NB4 (cell line): ENCODE data around the gene CPED1.

Experiments
- DNase-seq: peaks from one replicate; pipeline ENCODE4 v3.0.0; 2010; ENCODE audit warnings: low read depth
- H3K4me3 ChIP-seq: one replicate; pipeline ENCODE4 v1.5.1; 2011; ENCODE audit warnings: mild to moderate bottlenecking, low read depth, low read length, moderate library complexity
- MAX ChIP-seq: IDR thresholded peaks from 2 replicates; pipeline ENCODE4 v1.6.1; 2011; ENCODE audit warnings: low read depth, low read length
- MYC ChIP-seq: IDR thresholded peaks from 2 replicates; pipeline ENCODE4 v1.6.1; 2011; ENCODE audit warnings: low read depth, low read length
- POLR2A ChIP-seq: IDR thresholded peaks from 2 replicates; pipeline ENCODE4 v1.6.1; 2011; ENCODE audit warnings: mild to moderate bottlenecking; ENCODE audit not compliant: insufficient read length; ENCODE audit errors: extremely low read depth
- TF ChIP-seq, protein P1 (sequence below): IDR thresholded peaks from one replicate; pipeline ENCODE4 v1.5.1; 2012; ENCODE audit warnings: low read depth, low read length

The CPED1 gene

GRCh38 chr7:121159553-121159952 is 171.0 kb downstream of the CPED1 start:
- H3K4me3 ChIP-seq: no peak overlapping the region
- DNase-seq: no peak
- TF ChIP-seq MYC: no peak
- TF ChIP-seq MAX: no peak
- TF ChIP-seq POLR2A: no peak
- TF ChIP-seq, protein P1, sequence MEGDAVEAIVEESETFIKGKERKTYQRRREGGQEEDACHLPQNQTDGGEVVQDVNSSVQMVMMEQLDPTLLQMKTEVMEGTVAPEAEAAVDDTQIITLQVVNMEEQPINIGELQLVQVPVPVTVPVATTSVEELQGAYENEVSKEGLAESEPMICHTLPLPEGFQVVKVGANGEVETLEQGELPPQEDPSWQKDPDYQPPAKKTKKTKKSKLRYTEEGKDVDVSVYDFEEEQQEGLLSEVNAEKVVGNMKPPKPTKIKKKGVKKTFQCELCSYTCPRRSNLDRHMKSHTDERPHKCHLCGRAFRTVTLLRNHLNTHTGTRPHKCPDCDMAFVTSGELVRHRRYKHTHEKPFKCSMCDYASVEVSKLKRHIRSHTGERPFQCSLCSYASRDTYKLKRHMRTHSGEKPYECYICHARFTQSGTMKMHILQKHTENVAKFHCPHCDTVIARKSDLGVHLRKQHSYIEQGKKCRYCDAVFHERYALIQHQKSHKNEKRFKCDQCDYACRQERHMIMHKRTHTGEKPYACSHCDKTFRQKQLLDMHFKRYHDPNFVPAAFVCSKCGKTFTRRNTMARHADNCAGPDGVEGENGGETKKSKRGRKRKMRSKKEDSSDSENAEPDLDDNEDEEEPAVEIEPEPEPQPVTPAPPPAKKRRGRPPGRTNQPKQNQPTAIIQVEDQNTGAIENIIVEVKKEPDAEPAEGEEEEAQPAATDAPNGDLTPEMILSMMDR: no peak

DNA sequence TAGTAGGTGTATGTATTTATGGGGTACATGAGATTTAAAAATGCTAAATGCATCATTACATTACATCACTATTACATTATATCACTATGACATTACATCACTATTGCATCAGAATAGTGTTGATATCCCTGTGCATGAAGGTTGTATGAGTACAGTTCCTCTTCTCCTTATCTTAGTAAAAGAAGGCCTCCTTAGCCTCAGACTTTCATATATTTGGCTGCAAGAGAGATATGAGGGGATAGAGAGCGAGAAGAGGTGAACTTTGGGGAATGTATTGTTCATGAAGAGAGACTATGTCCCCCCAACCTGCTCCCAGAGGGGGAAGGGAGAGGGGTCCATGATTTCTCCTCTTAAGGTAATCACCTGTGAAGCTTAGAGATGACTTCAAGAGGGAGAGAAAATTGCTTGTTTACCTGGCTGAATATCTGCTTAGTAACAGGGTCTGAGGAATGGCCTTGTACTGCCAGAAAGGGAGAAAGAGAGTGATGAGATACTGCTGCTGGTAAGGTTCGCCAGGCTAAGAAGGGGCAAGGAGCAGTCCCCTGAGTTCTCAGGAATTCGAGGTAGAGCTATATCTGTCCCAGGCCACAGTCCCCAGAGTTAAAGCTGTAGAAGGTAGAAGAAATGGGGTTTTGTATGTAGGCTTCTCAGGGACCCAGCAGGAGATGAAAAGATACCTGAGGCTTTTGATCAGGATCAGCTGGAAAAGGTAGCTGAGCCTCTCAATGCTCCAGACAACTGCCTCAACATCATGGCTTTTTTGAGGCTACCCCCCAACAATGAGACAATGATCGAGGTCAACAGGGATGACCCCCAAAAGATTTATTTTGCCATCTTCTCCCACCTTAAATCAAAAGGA is 171.9 kb downstream of the CPED1 start:
- no peak for TF ChIP-seq MYC
- no peak for TF ChIP-seq POLR2A
- DNase-seq: no peak
- H3K4me3 ChIP-seq: no peak overlapping the region

- no peak for TF ChIP-seq POLR2A
- TF ChIP-seq, protein P1: no peak
- no peak for TF ChIP-seq MYC
- TF ChIP-seq MAX: no peak
- no peak overlapping the region for H3K4me3 ChIP-seq
- DNase-seq: no peak
Observed at GRCh38 chr7:121163699-121164098, 175.2 kb downstream of the CPED1 start.

DNA sequence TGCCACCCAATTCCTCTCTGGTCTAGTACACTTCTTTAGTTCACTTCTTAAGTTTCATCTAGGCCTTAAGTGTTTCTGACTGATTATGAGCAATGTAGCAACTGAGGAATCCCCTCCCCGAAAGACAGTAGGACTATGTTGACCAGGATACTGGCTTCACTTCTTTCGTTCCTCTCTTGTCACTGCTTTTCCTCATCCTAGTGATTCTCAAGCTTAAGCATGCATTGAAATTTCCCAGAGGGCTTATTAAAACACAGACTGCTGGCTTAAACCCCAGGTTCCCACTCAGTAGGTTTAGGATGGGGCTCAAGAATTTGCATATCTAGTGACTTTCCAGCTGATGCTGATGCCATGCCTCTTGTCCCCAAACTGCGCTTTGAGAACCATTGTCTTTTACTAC is 175.7 kb downstream of the CPED1 start:
- no peak for DNase-seq
- H3K4me3 ChIP-seq: no peak overlapping the region
- TF ChIP-seq MYC (no peak), MAX (no peak), POLR2A (no peak)
- TF ChIP-seq, protein P1: no peak

DNA sequence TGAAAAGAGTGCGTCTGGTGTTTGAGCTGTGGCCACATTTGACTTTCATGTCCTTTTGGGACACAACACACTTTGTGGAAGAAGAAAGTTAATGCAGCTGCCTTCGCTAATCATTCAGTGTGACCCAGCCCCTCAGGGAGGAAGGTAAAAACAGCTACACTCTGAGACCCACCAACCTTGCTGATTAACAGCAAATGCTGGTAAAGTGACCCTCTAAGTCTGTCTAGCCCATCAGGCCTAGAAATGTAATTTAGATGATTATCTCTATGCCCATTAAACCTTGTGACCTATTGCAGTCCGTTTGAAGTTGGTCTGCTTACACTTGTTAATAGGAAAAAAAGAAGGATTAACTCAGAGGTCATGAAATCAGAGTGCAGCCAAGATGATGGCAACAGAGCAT is 178.4 kb downstream of the CPED1 start:
- H3K4me3 ChIP-seq: no peak overlapping the region
- TF ChIP-seq MYC: no peak
- TF ChIP-seq, protein P1: no peak
- no peak for DNase-seq

DNA sequence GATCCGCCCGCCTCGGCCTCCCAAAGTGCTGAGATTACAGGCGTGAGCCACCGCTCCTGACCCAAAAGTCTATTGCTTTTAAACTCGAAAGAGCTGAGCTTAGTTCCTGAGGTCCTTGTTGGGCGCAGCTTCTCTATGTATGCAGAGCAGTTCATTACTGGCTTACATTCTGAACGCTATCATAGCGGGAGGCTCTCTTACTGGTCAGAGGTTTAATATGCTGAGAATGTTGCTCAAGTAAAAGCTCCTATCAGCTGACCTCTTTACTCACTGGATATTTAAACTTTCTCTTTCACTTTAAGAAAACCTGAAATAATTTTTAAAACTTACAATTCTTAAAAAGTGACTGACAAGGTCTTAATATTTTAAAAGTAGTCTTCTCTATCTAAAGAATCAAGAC is 179.5 kb downstream of the CPED1 start:
- TF ChIP-seq POLR2A (no peak), MYC (no peak), MAX (no peak)
- TF ChIP-seq, protein P1: no peak
- DNase-seq: no peak
- no peak overlapping the region for H3K4me3 ChIP-seq
